HL-60/S4 treated with phorbol 12-myristate 13-acetate at 8.2 ng/mL for 4 days and 3 days (cell line): ENCODE data around the gene PDLIM7.

Experiments used
- in situ Hi-C: fragments of 300-500 bp; cut with MboI; formaldehyde crosslinking; loops from 2 replicates; pipeline ENCODE4 v1.15.0; 2022; ENCODE audit warnings: low sequenced_read_pairs

The PDLIM7 gene

DNA sequence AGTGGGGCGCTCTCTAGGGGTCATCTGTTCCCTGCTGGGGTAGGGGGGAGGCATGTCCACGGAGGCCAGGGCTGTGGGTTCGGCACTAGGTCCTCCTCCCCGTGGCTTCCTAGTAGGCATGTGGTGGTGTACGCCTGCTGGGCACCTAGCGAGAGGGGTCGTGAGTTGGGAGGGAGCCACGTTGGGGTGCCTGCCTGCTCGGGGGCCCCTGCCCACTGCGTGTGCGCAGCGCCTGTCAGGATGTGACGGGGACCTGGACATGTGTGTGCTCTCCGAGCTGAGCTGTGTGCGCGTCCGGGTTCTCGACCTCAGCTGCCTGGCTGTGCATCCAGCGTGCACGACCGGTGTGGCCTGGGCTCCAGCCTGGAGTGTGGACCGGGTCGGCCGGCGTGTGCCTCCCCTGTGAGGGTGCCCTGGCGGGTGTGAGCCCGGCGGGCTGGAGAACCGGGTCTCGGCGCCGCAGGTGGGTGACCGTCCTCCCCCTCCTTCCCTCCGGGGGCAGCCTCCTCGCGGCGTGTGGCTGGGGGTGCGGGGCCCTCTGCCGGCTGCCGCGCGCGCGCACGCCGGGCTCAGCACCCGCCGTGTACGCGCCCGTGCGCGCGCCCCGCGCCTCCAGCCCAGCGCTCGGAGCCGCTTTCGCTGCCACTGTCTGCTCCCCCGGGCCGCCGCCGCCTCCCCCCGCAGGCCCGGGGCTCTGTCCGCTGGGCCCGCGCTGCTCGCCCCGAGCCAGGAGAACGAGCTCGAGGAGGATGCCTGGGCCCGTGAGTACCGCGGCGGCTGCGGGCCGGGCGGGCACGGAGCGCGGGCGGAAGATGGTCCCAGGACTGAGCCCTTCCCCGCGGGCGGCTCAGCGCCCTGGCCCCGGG lies 51.0 kb downstream of the PDLIM7 start, which contains the start of gene PRR7:
PRR7 (plus strand) TSS at position 615 of the 866 bp plus-strand sequence. CDS start 8,254 bp downstream, outside the sequence.
- in situ Hi-C loops = no loop called here

- in situ Hi-C loops = no loop called here
These were observed 51.5 kb downstream of the PDLIM7 start for GRCh38 chr5:177445917-177446199.

- in situ Hi-C loops = no loop called here
These were observed 52.1 kb downstream of the PDLIM7 start for GRCh38 chr5:177445052-177445916.

DNA sequence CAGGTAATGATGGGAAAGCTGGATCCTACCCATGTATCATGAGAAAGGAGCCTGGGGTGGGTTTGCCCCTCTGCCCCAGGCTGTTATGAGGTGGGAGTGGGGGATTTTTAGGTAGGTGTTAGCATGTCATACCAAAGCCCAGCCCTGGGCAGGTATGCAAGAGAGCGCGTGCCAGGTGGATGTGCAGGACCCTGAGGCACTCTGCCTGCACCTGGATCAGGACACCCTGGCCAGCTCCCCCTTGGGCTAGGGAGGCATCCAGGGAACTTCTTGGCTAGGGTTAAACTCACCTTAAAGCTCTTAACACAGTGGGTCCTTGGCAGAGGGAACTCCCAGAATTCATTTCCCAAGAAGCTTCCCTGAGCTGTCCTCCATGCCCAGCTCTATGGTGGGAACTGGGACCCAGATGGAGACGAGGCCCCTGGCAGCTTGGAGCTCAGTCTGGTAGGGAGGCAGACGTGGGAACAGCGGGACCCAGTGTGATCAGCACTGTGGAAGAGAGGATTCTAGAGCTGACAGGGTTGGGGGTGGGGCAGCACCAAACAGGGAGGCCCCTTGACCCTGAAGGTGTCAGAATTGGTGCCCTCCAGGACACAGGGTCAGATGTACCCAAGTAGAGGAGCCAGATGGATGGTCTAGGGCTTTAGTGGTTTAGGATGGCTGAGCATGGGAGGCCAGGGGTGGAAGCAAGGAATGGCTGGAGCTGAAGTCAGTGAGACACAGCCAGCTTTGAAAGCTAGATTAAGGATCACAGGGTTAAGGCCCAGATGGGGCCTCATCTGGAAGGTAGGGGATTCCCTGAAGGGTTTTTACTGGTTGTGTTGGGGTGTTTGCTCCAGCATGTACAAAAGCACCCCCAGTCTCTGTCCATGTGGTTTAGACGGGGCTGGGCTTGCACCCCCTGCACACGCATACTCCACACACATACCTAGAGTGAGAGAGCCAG lies 53.0 kb downstream of the PDLIM7 start:
- in situ Hi-C loops = no loop called here

GRCh38 chr5:177443144-177443983 lies 54.0 kb downstream of the PDLIM7 start:
- in situ Hi-C loops = no loop called here

GRCh38 chr5:177442066-177442826 lies 55.2 kb downstream of the PDLIM7 start:
- in situ Hi-C loops = no loop called here

- in situ Hi-C loops = no loop called here
These were observed 56.2 kb downstream of the PDLIM7 start for GRCh38 chr5:177440990-177441780.

- in situ Hi-C loops = no loop called here
These were observed 57.0 kb downstream of the PDLIM7 start for GRCh38 chr5:177440211-177440989.

- in situ Hi-C loops = no loop called here
These were observed 57.8 kb downstream of the PDLIM7 start for GRCh38 chr5:177439518-177440053.

DNA sequence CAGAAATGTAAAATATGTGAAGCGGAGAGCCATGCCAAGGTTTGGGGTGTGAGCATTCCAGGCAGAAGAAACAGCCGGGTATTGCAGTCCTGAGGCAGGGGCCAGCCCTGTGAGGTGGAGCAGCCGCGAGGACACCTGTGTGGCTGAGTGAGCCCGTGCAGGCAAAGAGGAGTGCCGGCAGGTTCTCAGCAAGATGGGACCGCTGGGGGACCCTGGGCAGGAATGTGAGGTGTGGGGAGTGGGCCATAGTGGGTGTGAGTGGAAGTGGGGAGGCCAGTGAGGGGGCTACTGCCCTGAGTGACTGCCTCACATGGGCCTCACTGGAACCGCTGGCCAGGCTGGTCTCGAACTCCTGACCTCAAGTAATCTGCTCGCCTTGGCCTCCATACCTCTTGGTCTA lies 58.9 kb downstream of the PDLIM7 start:
- in situ Hi-C loops = no loop called here

- in situ Hi-C loops = no loop called here
These were observed 59.8 kb downstream of the PDLIM7 start for GRCh38 chr5:177437623-177438022.

DNA sequence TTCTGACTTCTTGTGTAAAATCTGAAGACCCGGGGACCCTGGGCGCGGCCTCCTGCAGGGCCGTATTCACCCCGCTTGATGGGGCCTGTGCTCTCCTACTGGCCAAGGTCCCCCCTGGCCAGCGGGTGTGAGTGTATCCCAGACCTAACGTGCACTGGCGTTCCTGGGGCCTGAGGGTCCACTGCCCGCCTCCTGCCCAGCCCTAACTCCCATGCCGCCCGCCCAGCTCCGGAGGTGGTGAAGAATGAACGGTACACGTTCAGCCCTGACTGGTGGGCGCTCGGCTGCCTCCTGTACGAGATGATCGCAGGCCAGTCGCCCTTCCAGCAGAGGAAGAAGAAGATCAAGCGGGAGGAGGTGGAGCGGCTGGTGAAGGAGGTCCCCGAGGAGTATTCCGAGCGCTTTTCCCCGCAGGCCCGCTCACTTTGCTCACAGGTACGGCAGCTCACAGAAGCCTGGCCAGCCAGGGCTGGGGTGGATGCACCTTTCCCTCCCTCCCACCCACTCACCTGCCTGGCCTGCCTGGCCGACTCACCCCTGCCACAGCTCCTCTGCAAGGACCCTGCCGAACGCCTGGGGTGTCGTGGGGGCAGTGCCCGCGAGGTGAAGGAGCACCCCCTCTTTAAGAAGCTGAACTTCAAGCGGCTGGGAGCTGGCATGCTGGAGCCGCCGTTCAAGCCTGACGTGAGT lies 61.4 kb downstream of the PDLIM7 start:
- in situ Hi-C loops = no loop called here

- in situ Hi-C loops = no loop called here
These were observed 62.3 kb downstream of the PDLIM7 start for GRCh38 chr5:177434942-177435738.

- in situ Hi-C loops = no loop called here
These were observed 63.0 kb downstream of the PDLIM7 start for GRCh38 chr5:177434437-177434836.

DNA sequence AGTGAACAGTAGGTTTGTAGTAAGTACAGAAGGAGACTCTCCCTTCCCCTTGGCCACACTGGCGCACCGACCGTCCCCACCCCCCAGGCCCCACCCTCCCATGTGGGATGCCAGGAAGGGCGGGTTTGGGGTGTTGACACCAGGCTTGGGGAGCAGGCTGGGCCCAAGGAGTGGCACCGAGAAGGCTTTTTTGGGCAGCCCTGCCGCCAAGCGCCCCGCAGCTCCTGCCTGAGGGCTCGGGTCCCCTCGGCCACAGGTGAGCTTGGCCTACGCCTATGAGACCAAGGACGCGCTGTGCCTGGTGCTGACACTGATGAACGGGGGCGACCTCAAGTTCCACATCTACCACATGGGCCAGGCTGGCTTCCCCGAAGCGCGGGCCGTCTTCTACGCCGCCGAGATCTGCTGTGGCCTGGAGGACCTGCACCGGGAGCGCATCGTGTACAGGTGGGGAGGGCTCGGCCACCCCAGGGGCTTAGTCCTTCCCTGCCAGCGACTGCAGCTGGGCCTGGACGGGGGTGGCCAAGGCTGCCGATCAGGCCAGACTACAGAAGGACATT lies 63.7 kb downstream of the PDLIM7 start:
- in situ Hi-C loops = no loop called here
